ENCODE data around the gene BCKDHB. TPM values are rescaled to one million over a fixed set of nuclear protein-coding genes. Genes with fewer than 3 reads are reported as not detected.
"Not testable (repeated sequence)": the region's sequence is repeated elsewhere in the genome, so short reads cannot be mapped to it uniquely, and the experiment has no call there.

The BCKDHB gene
- total RNA-seq, 4 donors from 2014 or later = 12.0 to 32.4 (median 20.6) TPM

DNA sequence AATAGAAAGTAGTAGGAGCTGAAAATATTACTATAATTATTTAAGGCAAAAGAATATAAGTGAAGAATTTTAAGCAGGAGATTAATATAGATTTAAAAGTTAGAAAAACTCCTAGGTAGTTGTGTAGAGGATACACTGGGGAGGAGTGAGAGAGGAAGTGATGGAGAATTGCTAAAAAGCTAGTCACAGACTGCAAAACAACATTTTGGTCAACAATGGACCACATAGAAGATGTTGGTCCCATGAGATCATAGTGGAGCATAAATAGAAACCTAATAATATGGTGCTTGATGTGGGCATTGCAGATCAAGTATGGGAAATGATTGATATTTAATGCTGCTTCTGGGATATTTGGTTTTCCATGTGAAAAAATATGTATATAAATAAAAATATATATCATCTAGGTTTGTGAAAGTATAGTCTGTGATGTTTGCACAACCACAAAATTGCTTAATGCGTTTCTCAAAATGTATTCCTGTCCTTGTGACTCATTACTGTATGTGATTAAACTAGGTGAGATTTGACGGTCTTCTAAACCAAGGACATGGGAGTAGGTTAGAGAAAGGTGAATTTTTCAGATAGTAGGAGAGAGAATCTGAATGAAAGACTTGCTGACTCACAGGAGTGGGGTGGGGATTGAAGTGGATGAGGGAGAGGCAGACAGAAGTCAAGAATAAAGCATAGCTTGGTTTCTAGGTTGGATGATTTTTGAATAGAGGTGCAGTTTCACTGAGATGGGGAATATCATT is 174.0 kb downstream of the BCKDHB start:
- Histone ChIP-seq H3K27ac (no peak overlapping the region), H3K36me3 (no peaks in the 10 kb centered on the region), H3K9me3 (no peaks in the 10 kb centered on the region), H3K4me1 (peaks cover 0 to 9% (median 0%) of the 10 kb centered on the region in 3 donors), H3K4me3 (no peak overlapping the region), H3K27me3 (no peaks in the 10 kb centered on the region)
- TF ChIP-seq EP300 (IDR thresholded peaks at IDR 0.05) (no peak), POLR2A (IDR thresholded peaks at IDR 0.05) (no peak), POLR2AphosphoS5 (IDR thresholded peaks at IDR 0.05) (no peak), CTCF (IDR thresholded peaks at IDR 0.05) (no peak)
- ATAC-seq = no peak
- WGBS, 2 donors (ENCODE audit: low coverage in 1 of 2) = 85 to 91% methylated on average over 2 of the region's 2 CpGs

- WGBS, 2 donors (ENCODE audit: low coverage in 1 of 2) = 93 to 94% methylated on average over 2 of the region's 2 CpGs
- ATAC-seq = no peak
- peaks cover 0 to 9% (median 0%) of the 10 kb centered on the region in 3 donors for H3K4me1 ChIP-seq
- H3K36me3 ChIP-seq = no peaks in the 10 kb centered on the region
- no peak for TF ChIP-seq POLR2AphosphoS5 (IDR thresholded peaks at IDR 0.05)
- no peak for TF ChIP-seq CTCF (IDR thresholded peaks at IDR 0.05)
- TF ChIP-seq EP300 (IDR thresholded peaks at IDR 0.05) = no peak
- TF ChIP-seq POLR2A (IDR thresholded peaks at IDR 0.05) = no peak
- H3K4me3 ChIP-seq = no peak overlapping the region
- H3K27ac ChIP-seq = no peak overlapping the region
- no peaks in the 10 kb centered on the region for H3K27me3 ChIP-seq
- no peaks in the 10 kb centered on the region for H3K9me3 ChIP-seq
These were observed 176.6 kb downstream of the BCKDHB start for GRCh38 chr6:80282913-80283554.

DNA sequence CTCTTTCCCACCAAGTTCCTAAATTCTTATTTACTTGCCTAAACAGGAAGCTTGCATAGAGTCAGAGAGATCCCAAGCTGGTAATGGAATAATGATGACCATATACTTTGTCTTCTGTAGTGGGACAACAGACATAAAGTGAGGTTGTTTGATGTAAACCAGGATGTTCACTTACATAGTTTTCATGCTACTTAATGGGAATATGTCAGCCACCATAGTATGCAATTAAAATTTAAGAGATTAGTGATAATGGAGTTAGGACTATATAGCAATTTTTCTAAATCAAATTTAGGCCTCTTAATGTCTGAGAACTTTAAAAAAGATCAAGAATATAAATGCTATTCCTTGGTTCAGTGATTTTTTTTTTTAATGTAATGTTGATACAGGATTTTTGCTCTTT is 180.6 kb downstream of the BCKDHB start:
- ATAC-seq = no peak
- no peak for TF ChIP-seq EP300 (IDR thresholded peaks at IDR 0.05)
- TF ChIP-seq CTCF (IDR thresholded peaks at IDR 0.05) = no peak
- TF ChIP-seq POLR2AphosphoS5 (IDR thresholded peaks at IDR 0.05) = no peak
- no peak for TF ChIP-seq POLR2A (IDR thresholded peaks at IDR 0.05)
- Histone ChIP-seq H3K4me1 (peaks cover 0 to 9% (median 0%) of the 10 kb centered on the region in 3 donors), H3K27me3 (no peaks in the 10 kb centered on the region), H3K27ac (no peak overlapping the region), H3K9me3 (no peaks in the 10 kb centered on the region), H3K36me3 (no peaks in the 10 kb centered on the region), H3K4me3 (no peak overlapping the region)

- H3K4me1 ChIP-seq = peaks cover 0 to 9% (median 0%) of the 10 kb centered on the region in 3 donors
- WGBS, 2 donors (ENCODE audit: low coverage in 1 of 2) = 93 to 100% methylated on average over 1 to 3 of the region's 3 CpGs
- no peak for ATAC-seq
- H3K36me3 ChIP-seq = no peaks in the 10 kb centered on the region
- no peaks in the 10 kb centered on the region for H3K27me3 ChIP-seq
- no peaks in the 10 kb centered on the region for H3K9me3 ChIP-seq
- no peak overlapping the region for H3K4me3 ChIP-seq
- no peak for TF ChIP-seq POLR2AphosphoS5 (IDR thresholded peaks at IDR 0.05)
- TF ChIP-seq CTCF (IDR thresholded peaks at IDR 0.05) = no peak
- TF ChIP-seq POLR2A (IDR thresholded peaks at IDR 0.05) = no peak
- TF ChIP-seq EP300 (IDR thresholded peaks at IDR 0.05) = no peak
- no peak overlapping the region for H3K27ac ChIP-seq
These were observed 181.1 kb downstream of the BCKDHB start for GRCh38 chr6:80287607-80288006.

DNA sequence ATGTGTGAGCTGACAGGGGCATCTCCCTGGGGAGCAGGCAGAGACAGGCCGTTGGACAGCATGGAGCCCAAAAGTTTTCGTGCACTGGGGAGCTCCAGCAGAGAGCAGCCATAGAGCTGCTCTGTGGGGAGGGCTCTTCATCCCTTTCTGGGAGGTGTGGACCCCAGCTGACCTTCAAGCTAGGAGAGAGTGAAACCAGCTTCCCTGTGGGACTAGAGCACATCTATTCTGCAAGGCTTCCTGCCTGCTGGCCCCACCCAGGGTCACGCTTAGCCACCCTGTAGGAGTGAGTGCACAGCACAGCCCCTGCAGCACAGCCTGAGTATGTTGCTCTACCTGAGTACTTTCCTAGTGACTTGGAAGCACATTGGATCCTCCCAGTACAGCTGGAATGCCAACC is 183.3 kb downstream of the BCKDHB start:
- peak; percentile 28 for ATAC-seq
- no peak for TF ChIP-seq POLR2AphosphoS5 (IDR thresholded peaks at IDR 0.05)
- TF ChIP-seq POLR2A (IDR thresholded peaks at IDR 0.05) = no peak
- TF ChIP-seq CTCF (IDR thresholded peaks at IDR 0.05) = no peak
- no peak for TF ChIP-seq EP300 (IDR thresholded peaks at IDR 0.05)

GRCh38 chr6:80294531-80294930 is 188.1 kb downstream of the BCKDHB start:
- not testable (repeated sequence) for H3K36me3 ChIP-seq, H3K27ac ChIP-seq, H3K4me1 ChIP-seq, H3K4me3 ChIP-seq, ATAC-seq, H3K27me3 ChIP-seq
- 84 to 91% methylated on average over 3 to 4 of the region's 4 CpGs for WGBS, 2 donors (ENCODE audit: low coverage in 1 of 2)
- H3K9me3 ChIP-seq = peaks cover 0 to 27% (median 0%) of the 10 kb centered on the region in 3 donors

More for the DNA sequence above, 183.3 kb downstream of the BCKDHB start:
- Histone ChIP-seq H3K4me3 (no peak overlapping the region), H3K27ac (no peak overlapping the region), H3K27me3 (no peaks in the 10 kb centered on the region), H3K9me3 (peaks cover 0 to 19% (median 0%) of the 10 kb centered on the region in 3 donors), H3K4me1 (peaks cover 0 to 7% (median 0%) of the 10 kb centered on the region in 3 donors), H3K36me3 (no peaks in the 10 kb centered on the region)
- WGBS, 2 donors (ENCODE audit: low coverage in 1 of 2) = 0% methylated on average over 1 of the region's 3 CpGs; no CpG with 5 or more reads in 1 of the 2 donors
